HEK293T (cell line): Measurements from ENCODE around the gene TMEM51.

Experiments used
- BHLHE40 ChIP-seq: fragments of 450-650 bp; IDR thresholded peaks from 2 replicates; pipeline ENCODE4 v1.6.1; 2016; ENCODE audit warnings: mild to moderate bottlenecking, moderate library complexity, borderline replicate concordance
- ELF4 ChIP-seq: fragments of 450-650 bp; IDR thresholded peaks from 2 replicates; pipeline ENCODE4 v1.6.1; 2017; ENCODE audit warnings: antibody characterized with exemption
- FOXA1 ChIP-seq: fragments of 450-650 bp; IDR thresholded peaks from 2 replicates; pipeline ENCODE4 v1.6.1; 2016; ENCODE audit warnings: mild to moderate bottlenecking
- FOXM1 ChIP-seq: fragments of 450-650 bp; IDR thresholded peaks from 2 replicates; pipeline ENCODE4 v1.6.1; 2017; ENCODE audit warnings: mild to moderate bottlenecking, borderline replicate concordance
- HDGF ChIP-seq: fragments of 450-650 bp; IDR thresholded peaks from 2 replicates; pipeline ENCODE4 v1.6.1; 2017; ENCODE audit warnings: antibody characterized with exemption, borderline replicate concordance
- SP1 ChIP-seq: fragments of 450-650 bp; IDR thresholded peaks from 2 replicates; pipeline ENCODE4 v1.6.1; 2017
- SUZ12 ChIP-seq: fragments of 450-650 bp; IDR thresholded peaks from 2 replicates; pipeline ENCODE4 v1.6.1; 2016; ENCODE audit warnings: mild to moderate bottlenecking

- TF ChIP-seq FOXM1 (no peak), BHLHE40 (no peak), HDGF (no peak), SP1 (no peak), FOXA1 (no peak), SUZ12 (no peak), ELF4 (no peak)
Measured at GRCh38 chr1:15151871-15152270, 1.7 kb upstream of the TMEM51 start.
